NCI-H2196 (cell line): ENCODE results near the gene AGTR2.
"Not testable (repeated sequence)": the region's sequence is repeated elsewhere in the genome, so short reads cannot be mapped to it uniquely, and the experiment has no call there.

ENCODE experiments used
- DNase-seq: peaks from one replicate; lab custom pipeline; 2025; ENCODE audit not compliant: unreplicated experiment; lab: John Stamatoyannopoulos, UW

Gene AGTR2

GRCh38 chrX:116170511-116170910 is at the start of gene AGTR2:
Gene AGTR2, plus strand, starts transcription at chrX:116170744. Its CDS starts 1,537 bp downstream, at chrX:116172281.
- no peak for DNase-seq

GRCh38 chrX:116135277-116135676 is 35.3 kb upstream of the AGTR2 start:
- DNase-seq: no peak

GRCh38 chrX:116141270-116141669 is 29.3 kb upstream of the AGTR2 start:
- not testable (repeated sequence) for DNase-seq

- DNase-seq: no peak
Observed at GRCh38 chrX:116142976-116143375, 27.6 kb upstream of the AGTR2 start.

- DNase-seq: no peak
Observed at GRCh38 chrX:116172976-116173375, 2.4 kb downstream of the AGTR2 start.

GRCh38 chrX:116181300-116181699 is 10.8 kb downstream of the AGTR2 start:
- no peak for DNase-seq

GRCh38 chrX:116185163-116185562 is 14.6 kb downstream of the AGTR2 start:
- no peak for DNase-seq

- no peak for DNase-seq
Observed at GRCh38 chrX:116194649-116195048, 24.1 kb downstream of the AGTR2 start.

GRCh38 chrX:116198235-116198634 is 27.7 kb downstream of the AGTR2 start:
- DNase-seq: no peak

GRCh38 chrX:116198810-116199209 is 28.3 kb downstream of the AGTR2 start:
- DNase-seq: no peak

- DNase-seq: peak; percentile 0
Observed at GRCh38 chrX:116204932-116205331, 34.4 kb downstream of the AGTR2 start.

GRCh38 chrX:116213262-116213661 is 42.7 kb downstream of the AGTR2 start:
- DNase-seq: no peak

GRCh38 chrX:116217080-116217479 is 46.5 kb downstream of the AGTR2 start:
- DNase-seq: not testable (repeated sequence)
